T-helper 2 cell treated with Interferon-gamma antibody and Interleukin-4, amounts not matched to agents 5 μg/mL and 100 μg/mL, for 36 hours (primary cell): Measurements from ENCODE around the gene INSL3.

Source experiments
- DNase-seq: peaks from one replicate; pipeline ENCODE4 v3.0.0; 2021; ENCODE audit warnings: low spot score
- H3K27ac Mint-ChIP-seq: one replicate; pipeline ENCODE4 v1.8.0; 2021; ENCODE audit warnings: mild to moderate bottlenecking, mixed read lengths
- H3K27me3 Mint-ChIP-seq: one replicate; pipeline ENCODE4 v1.8.0; 2021; ENCODE audit warnings: low read depth, mixed read lengths
- H3K36me3 Mint-ChIP-seq: one replicate; pipeline ENCODE4 v1.8.0; 2021; ENCODE audit warnings: low read depth, mixed read lengths
- H3K4me1 Mint-ChIP-seq: one replicate; pipeline ENCODE4 v1.8.0; 2021; ENCODE audit warnings: low read depth, mixed read lengths
- H3K4me3 Mint-ChIP-seq: one replicate; pipeline ENCODE4 v1.8.0; 2022; ENCODE audit warnings: mild to moderate bottlenecking, moderate library complexity, mixed read lengths
- H3K9me3 Mint-ChIP-seq: one replicate; pipeline ENCODE4 v1.8.0; 2021; ENCODE audit warnings: mixed read lengths

The INSL3 gene, protein sequence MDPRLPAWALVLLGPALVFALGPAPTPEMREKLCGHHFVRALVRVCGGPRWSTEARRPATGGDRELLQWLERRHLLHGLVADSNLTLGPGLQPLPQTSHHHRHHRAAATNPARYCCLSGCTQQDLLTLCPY

DNA sequence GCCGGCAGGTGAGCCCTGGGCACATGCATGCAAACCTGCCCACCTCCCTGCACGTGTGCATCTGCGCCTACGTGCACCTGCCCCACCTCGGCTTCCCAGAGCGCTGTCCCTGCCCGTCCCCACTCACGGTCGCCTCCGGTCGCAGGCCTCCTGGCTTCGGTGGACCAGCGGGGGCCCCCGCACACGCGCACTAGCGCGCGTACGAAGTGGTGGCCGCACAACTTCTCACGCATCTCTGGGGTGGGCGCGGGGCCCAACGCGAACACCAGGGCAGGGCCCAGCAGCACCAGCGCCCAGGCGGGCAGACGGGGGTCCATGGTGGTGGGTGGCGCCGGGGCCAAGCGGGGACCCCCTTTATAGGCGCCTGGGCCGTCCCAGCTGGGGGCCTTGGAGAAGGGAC is at the start of gene INSL3:
Gene INSL3, minus strand, starts transcription at position 330 of the 400 bp plus-strand sequence. Its CDS starts 13 bp downstream, at position 317.
- no peak for DNase-seq
- H3K4me3 Mint-ChIP-seq = no peak within 1 kb of the TSS
- H3K4me1 Mint-ChIP-seq = no peaks in the 10 kb centered on the region
- H3K27me3 Mint-ChIP-seq = no peaks in the 10 kb centered on the region
- H3K9me3 Mint-ChIP-seq = no peaks in the 10 kb centered on the region
- H3K36me3 Mint-ChIP-seq = peaks cover 7% of the 10 kb centered on the region
- H3K27ac Mint-ChIP-seq = no peak within 1 kb of the TSS

DNA sequence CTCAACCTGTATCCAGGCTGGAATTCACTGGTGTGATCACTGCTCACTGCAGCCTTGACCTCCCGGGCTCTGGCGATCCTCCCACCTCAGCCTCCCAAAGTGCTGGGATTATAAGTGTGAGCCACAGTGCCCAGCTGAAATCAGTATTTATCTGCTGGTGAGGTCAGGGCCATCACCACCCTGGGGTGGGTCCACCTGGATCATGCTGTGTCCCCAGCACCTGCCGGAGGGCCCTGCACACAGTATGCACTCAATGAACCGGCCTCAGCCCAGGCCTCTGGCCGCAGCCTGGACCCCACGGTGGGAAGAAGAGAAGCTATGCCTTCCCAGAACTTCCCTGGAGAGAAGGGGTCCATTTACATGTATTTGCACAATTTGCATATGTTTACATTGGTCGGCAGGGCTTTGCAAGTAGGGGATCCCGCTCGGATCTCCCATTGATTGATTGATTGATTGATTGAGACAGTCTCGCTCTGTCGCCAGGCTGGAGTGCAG is 47.8 kb upstream of the INSL3 start:
- Mint-ChIP-seq H3K4me3 (no peak overlapping the region), H3K36me3 (peaks cover 12% of the 10 kb centered on the region), H3K27ac (no peak overlapping the region), H3K4me1 (peaks cover 8% of the 10 kb centered on the region), H3K27me3 (peaks cover 4% of the 10 kb centered on the region), H3K9me3 (no peaks in the 10 kb centered on the region)
- no peak for DNase-seq

DNA sequence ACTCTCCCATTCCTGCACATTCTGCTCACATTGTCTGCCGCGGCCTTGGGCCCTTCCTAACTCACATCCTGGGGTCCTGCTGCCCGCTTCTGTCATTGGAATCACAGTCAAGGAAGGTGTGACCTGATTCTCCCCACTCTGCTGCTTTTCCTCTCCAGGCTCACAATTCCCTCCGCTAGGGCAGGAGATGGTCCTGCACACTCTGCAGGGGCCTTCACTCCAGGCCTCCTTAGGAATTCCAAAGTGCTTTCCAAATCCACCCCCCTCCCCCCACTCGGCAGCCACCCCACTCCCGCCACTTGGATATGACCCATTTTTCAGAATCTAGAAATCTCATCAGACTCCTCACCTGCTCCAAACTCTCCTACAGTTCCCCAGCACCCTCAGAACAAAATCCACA is 47.4 kb upstream of the INSL3 start:
- Mint-ChIP-seq H3K9me3 (no peaks in the 10 kb centered on the region), H3K4me3 (no peak overlapping the region), H3K27ac (no peak overlapping the region), H3K4me1 (peaks cover 8% of the 10 kb centered on the region), H3K27me3 (peaks cover 4% of the 10 kb centered on the region), H3K36me3 (peaks cover 17% of the 10 kb centered on the region)
- DNase-seq = no peak

DNA sequence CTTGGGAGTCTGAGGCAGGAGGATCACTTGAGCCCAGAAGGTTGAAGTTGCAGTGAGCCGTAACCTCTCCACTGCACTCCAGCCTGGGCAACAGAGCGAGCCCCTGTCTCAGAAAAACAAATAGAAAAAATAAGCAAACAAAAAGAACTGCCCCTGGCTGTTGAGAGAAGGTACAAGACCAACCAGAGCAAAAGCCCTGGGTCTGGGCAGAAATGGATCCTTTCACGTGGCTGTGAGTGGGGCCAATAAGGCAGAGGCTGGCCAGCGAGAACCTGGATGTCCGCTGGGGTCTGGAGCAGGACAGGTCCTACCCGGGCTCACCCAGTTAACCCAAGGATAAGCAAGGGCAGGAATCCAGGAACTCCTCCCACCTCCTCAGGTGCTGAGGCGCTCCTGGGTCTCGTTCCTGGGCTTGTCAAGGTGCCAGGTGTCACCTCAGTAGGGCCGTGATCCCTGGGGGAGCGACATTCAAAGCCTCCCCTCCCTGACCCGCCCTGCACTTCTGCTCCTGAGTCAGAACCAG is 45.7 kb upstream of the INSL3 start:
- H3K9me3 Mint-ChIP-seq = no peaks in the 10 kb centered on the region
- no peak for DNase-seq
- peaks cover 4% of the 10 kb centered on the region for H3K27me3 Mint-ChIP-seq
- H3K27ac Mint-ChIP-seq = no peak overlapping the region
- H3K36me3 Mint-ChIP-seq = peaks cover 32% of the 10 kb centered on the region
- H3K4me3 Mint-ChIP-seq = no peak overlapping the region
- H3K4me1 Mint-ChIP-seq = peaks cover 6% of the 10 kb centered on the region

DNA sequence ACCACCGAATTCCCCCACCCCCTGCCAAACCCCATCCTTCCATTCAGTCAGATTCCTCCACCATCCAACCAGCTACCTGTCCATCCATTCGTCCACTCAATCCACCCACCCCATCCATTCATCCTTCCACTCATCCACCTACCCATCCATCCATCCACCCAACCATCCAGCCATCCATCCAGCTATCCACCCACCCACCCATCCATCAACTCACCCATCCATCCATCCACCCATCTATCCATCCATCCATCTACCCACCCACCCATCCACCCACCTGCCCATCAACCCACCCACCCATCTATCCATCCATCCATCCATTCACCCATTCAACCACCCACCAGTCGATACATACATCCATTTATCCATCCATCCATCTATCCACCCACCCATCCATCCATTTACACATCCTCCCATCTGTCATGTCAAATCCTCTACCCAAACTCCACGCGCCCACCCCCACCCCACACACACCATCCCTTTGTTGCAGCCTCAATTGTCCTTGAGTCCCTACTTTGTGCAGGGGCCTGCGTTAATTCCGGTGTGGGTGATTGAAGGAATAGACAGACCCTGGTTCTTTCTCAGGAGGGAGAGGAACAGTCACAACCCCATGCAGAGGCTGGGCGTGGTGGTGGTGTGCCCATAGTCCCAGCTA is 45.1 kb upstream of the INSL3 start:
- Mint-ChIP-seq H3K9me3 (no peaks in the 10 kb centered on the region), H3K27ac (peak overlapping the region; percentile 58), H3K4me1 (peaks cover 6% of the 10 kb centered on the region), H3K4me3 (no peak overlapping the region), H3K27me3 (peaks cover 2% of the 10 kb centered on the region), H3K36me3 (peaks cover 38% of the 10 kb centered on the region)
- no peak for DNase-seq

DNA sequence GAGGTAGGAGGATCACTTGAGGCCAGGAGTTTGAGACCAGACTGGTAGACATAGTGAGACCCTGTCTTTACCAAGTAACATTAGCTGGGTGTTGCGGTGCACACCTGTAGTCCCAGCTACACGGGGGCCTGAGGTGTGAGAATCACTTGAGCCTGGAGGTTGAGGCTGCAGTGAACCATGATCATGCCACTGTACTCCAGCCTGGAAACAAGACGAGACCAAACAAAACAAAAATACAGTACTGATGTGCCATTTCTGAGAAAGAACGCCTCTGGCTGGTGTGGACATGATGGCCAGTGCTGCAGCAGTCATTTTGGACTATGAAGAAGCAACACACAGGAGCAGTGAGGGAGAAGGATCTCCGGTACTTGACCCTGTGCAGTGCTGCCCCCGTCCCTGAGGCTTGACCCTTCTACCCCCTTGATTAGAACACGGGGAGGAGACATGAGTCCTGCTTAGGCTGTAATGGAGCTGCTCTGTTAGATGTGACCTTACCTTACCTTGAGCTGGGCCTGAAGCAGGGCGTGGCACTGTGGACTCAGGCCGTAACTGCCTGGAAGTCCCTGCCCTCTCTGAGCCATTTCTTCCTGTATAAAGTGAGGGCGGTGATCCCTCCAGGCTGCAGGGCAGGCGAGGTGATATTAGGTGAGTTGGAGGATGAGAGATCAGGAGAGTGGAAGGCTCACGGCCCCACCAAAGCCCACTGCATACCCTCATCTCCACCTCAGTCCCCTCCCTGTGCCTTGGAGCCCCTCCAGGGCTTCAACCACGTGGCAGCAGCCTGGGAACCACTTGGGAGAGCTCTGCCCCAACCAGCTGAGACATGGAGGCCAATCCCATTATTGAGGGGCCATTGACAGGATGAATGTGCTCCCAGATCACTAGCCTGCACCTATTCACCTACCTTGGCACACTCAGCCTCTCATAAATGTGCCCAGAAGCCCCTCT is 44.3 kb upstream of the INSL3 start:
- Mint-ChIP-seq H3K9me3 (no peaks in the 10 kb centered on the region), H3K36me3 (peaks cover 46% of the 10 kb centered on the region), H3K4me3 (no peak overlapping the region), H3K27me3 (no peaks in the 10 kb centered on the region), H3K4me1 (peaks cover 9% of the 10 kb centered on the region), H3K27ac (peak overlapping the region; percentile 55)
- no peak for DNase-seq

DNA sequence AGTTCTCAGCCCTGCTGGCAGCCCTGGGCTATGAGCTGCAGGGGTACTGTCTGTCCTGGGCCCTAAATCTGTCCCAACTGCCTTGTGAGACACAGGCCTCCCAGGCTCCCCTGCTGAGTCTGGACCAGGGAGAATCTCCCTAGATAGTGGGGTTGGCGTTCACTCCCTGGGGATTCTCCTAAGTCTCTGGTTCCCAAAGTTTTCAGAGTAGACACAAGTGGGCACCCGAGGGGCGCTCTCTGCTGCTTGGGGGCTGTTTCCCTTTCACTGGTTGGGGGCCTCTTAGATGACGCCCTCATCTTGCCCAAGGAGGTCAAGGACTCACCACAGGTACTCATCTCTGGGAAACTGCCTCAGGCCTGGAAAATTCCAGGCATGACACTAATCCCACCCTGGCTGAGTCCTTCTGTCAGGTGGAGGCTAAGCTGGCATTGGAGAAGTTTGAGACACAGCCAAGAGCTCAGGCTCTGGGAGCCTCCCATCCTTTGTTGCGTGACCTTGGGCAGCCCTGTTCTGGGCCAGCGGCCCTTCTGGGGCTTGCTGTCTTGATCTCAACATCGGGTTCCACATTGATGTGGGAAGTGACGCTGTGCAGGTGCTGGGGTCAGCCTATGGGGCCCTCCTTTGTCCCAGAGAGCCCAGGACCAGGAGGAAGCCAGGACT is 42.3 kb upstream of the INSL3 start:
- peak overlapping the region; percentile 46 for H3K4me3 Mint-ChIP-seq
- H3K27me3 Mint-ChIP-seq = no peaks in the 10 kb centered on the region

DNA sequence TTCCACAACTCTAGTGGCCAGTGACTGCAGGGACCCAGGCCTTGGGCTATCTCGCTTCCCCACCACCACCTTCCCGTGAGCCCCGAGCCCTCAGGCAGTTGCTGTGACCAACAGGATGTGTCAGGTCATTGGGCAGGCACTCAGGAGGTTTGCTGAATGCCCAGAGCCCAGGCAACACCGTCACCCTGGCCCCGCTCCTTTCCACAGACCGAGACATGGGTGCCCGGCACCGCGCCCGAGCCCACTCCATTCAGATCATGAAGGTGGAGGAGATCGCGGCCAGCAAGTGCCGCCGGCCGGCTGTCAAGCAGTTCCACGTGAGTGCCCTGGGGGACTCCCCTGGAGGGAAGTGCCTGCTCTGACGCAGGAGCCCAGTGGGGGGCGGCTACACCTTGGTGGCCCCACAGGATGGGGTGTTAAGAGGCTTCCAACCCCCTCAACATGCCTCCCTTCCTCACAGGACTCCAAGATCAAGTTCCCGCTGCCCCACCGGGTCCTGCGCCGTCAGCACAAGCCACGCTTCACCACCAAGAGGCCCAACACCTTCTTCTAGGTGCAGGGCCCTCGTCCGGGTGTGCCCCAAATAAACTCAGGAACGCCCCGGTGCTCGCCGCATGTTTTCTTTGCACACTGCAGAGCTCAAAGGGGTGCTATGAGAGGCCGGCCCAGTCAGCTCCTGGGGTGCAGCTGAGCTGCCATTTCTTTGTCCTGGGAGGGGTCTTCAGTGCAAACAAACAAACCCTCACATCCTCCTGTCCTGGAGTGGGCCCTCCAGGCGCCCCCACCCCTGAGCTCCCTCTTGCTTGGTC is 41.6 kb upstream of the INSL3 start:
- H3K4me1 Mint-ChIP-seq = peaks cover 15% of the 10 kb centered on the region
- peak overlapping the region; percentile 36 for H3K27ac Mint-ChIP-seq
- H3K36me3 Mint-ChIP-seq = peaks cover 56% of the 10 kb centered on the region

More for the DNA sequence above, 42.3 kb upstream of the INSL3 start:
- H3K36me3 Mint-ChIP-seq = peaks cover 56% of the 10 kb centered on the region
- H3K4me1 Mint-ChIP-seq = peaks cover 15% of the 10 kb centered on the region
- no peaks in the 10 kb centered on the region for H3K9me3 Mint-ChIP-seq
- DNase-seq = no peak
- H3K27ac Mint-ChIP-seq = peak overlapping the region; percentile 36

DNA sequence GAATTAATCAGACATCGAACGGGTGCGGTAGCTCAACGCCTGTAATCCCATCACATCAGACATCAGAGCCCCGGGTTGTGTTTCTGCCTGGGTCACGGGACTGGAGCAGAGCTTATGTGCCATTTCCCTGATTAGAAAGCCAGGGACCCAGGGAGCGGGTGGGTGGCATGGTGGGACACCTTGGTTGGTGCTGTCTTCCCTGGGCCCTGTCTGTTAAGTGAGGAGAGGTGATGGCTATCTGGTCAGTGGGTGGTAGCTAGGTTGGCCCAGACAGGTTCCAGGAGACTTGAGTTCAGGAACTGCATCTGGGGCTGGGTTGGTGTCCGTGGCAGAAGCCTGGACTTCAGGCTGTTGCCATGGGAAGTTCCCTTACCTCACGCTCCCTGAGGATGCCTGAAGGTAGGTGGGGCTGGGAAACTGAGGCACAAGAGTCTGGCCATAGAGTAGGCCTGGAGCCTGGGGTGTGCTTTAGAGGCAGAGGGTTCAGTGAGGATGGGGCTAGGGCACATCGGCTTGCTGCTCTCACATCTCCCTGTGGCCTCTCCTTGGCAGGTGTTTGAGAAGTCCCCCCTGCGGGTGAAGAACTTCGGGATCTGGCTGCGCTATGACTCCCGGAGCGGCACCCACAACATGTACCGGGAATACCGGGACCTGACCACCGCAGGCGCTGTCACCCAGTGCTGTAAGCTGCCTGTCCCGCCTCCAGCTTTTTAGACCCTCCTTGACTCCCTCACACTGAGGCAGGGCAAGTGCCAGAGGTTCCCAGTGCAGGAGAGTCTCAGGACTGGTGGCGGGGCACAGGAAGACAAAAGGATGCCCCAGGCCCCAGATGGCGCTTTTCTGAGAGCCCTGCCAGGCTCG is 40.5 kb upstream of the INSL3 start:
- DNase-seq = no peak
- H3K4me1 Mint-ChIP-seq = peaks cover 15% of the 10 kb centered on the region
- peak overlapping the region; percentile 98 for H3K4me3 Mint-ChIP-seq
- no peaks in the 10 kb centered on the region for H3K27me3 Mint-ChIP-seq
- no peaks in the 10 kb centered on the region for H3K9me3 Mint-ChIP-seq
- H3K27ac Mint-ChIP-seq = peak overlapping the region; percentile 99
- H3K36me3 Mint-ChIP-seq = peaks cover 56% of the 10 kb centered on the region

More for the DNA sequence above, 41.6 kb upstream of the INSL3 start:
- no peaks in the 10 kb centered on the region for H3K27me3 Mint-ChIP-seq
- H3K9me3 Mint-ChIP-seq = no peaks in the 10 kb centered on the region
- no peak for DNase-seq
- H3K4me3 Mint-ChIP-seq = peak overlapping the region; percentile 49

DNA sequence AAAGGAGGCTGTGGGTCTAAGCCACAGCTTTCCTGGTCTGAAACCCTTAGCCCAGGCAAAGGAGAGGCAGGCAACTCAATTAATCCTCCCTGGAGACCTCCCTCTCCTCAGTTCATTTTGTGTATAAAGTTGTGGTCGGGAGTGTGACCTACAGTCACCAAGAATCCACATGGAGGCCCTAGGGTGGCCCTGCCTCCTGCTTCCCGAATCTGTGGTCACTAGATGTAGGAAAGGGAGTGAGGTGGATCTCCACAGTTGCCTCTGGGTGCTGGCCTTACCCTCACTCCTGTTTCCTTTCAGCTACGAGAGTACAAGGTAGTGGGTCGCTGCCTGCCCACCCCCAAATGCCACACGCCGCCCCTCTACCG is 39.7 kb upstream of the INSL3 start:
- H3K27me3 Mint-ChIP-seq = no peaks in the 10 kb centered on the region
- peaks cover 15% of the 10 kb centered on the region for H3K4me1 Mint-ChIP-seq
- H3K9me3 Mint-ChIP-seq = no peaks in the 10 kb centered on the region
- H3K4me3 Mint-ChIP-seq = peak overlapping the region; percentile 98
- DNase-seq = no peak
- peaks cover 56% of the 10 kb centered on the region for H3K36me3 Mint-ChIP-seq
- H3K27ac Mint-ChIP-seq = peak overlapping the region; percentile 99

DNA sequence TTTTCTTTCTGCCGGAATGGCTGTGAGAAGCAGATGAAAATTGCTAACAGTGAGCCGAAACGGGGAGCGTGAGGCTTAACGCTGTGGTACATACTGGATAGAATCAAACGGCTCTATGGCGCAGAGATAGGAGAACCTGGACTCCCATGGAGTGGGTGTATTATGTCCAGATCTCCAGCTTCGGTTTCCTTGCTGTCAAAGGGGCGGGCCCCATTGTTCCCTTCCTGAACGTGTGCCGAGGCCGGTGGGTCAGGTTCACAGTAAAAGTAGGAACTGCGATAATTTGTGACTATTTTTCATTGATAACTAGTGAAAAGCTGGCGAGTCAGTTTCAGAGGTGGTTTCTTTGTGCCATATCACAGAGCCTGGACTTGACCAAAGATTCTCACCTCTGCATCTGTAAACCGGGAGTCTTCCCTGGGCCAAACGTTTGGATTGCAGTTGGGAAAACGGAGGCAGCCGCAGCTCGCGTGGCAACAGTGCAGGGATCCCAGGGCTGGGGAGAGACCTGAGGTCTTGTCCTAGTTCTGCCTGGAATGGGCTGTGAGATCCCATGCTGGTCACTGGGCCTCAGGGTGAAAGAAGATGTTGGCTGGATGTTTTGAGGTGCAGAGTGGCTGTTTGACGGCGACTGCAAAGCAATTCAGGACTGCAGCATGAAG is 39.1 kb upstream of the INSL3 start:
- Mint-ChIP-seq H3K4me3 (peak overlapping the region; percentile 98), H3K27ac (peak overlapping the region; percentile 99), H3K27me3 (no peaks in the 10 kb centered on the region), H3K9me3 (no peaks in the 10 kb centered on the region), H3K36me3 (peaks cover 53% of the 10 kb centered on the region), H3K4me1 (peaks cover 18% of the 10 kb centered on the region)
- no peak for DNase-seq
